T-helper 1 cell treated with Interleukin-12 subunit alpha and Interleukin-12 subunit beta and Interleukin-4 antibody, amounts not matched to agents 30 μg/mL and 1 μg/mL, for 36 hours (primary cell): Measurements from ENCODE around the gene ZBTB4.

Source experiments
- H3K27ac Mint-ChIP-seq: one replicate; pipeline ENCODE4 v1.8.0; 2021; ENCODE audit warnings: mild to moderate bottlenecking, mixed read lengths
- H3K27me3 Mint-ChIP-seq: one replicate; pipeline ENCODE4 v1.8.0; 2021; ENCODE audit warnings: low read depth, mixed read lengths
- H3K36me3 Mint-ChIP-seq: one replicate; pipeline ENCODE4 v1.8.0; 2021; ENCODE audit warnings: low read depth, mixed read lengths
- H3K4me1 Mint-ChIP-seq: one replicate; pipeline ENCODE4 v1.8.0; 2021; ENCODE audit warnings: low read depth, mixed read lengths
- H3K4me3 Mint-ChIP-seq: one replicate; pipeline ENCODE4 v1.8.0; 2021; ENCODE audit warnings: mild to moderate bottlenecking, moderate library complexity, mixed read lengths
- H3K9me3 Mint-ChIP-seq: one replicate; pipeline ENCODE4 v1.8.0; 2021; ENCODE audit warnings: mixed read lengths

The ZBTB4 gene

DNA sequence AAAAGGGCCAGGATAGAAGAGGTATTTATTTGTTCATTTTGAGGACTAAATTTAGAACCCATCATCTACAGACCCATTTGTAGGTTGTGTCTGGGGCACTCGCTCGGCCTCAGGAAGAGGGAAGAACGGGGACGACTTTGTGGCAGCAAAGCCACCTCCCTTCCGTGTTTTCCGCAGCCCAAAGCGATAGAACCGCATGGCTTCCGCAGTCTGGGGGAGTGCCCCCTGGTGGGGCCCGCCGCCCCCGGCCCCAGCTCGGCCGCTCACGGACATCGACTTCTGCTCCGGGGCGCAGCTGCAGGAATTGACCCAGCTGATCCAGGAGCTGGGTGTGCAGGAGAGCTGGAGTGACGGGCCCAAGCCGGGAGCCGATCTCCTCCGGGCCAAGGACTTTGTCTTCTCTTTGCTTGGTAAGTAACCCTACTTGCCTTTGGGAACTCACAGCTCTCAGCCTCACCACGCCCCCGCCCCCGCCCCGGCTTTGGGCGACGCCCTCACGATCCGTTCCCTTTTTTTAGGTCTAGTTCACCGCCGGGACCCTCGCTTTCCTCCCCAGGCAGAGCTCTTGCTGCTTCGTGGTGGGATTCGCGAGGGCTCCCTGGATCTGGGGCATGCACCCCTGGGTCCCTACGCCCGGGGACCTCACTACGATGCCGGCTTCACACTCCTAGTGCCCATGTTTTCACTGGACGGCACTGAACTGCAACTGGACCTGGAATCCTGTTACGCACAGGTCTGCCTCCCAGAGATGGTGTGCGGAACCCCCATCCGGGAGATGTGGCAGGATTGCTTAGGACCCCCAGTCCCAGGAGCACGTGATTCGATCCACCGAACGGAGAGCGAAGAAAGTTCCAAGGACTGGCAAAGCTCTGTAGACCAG lies 43.5 kb downstream of the ZBTB4 start:
- H3K4me1 Mint-ChIP-seq: peaks cover 34% of the 10 kb centered on the region
- peak overlapping the region; percentile 92 for H3K4me3 Mint-ChIP-seq
- peaks cover 8% of the 10 kb centered on the region for H3K27me3 Mint-ChIP-seq
- H3K9me3 Mint-ChIP-seq: no peaks in the 10 kb centered on the region
- peak overlapping the region; percentile 97 for H3K27ac Mint-ChIP-seq
- H3K36me3 Mint-ChIP-seq: peaks cover 8% of the 10 kb centered on the region

DNA sequence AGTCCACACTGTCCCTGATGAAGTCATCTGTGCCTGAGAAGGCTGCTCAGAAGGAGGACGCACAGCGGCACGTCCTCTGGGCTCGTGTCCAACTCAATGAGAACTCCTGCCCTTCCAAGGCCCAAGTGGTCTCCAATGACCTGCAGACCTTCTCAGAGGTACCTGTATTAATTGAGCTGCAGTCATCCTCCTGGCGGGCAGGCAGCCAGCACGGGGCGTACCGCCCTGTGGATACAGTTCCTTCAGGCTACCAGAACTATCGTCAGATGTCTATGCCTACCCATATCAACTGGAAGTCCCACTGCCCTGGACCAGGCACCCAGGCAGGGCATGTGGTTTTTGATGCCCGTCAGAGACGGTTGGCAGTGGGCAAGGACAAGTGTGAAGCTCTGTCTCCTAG lies 47.1 kb downstream of the ZBTB4 start:
- no peaks in the 10 kb centered on the region for H3K36me3 Mint-ChIP-seq
- no peak overlapping the region for H3K4me3 Mint-ChIP-seq
- H3K27ac Mint-ChIP-seq: peak overlapping the region; percentile 55
- H3K4me1 Mint-ChIP-seq: peaks cover 13% of the 10 kb centered on the region
- no peaks in the 10 kb centered on the region for H3K9me3 Mint-ChIP-seq
- no peaks in the 10 kb centered on the region for H3K27me3 Mint-ChIP-seq

DNA sequence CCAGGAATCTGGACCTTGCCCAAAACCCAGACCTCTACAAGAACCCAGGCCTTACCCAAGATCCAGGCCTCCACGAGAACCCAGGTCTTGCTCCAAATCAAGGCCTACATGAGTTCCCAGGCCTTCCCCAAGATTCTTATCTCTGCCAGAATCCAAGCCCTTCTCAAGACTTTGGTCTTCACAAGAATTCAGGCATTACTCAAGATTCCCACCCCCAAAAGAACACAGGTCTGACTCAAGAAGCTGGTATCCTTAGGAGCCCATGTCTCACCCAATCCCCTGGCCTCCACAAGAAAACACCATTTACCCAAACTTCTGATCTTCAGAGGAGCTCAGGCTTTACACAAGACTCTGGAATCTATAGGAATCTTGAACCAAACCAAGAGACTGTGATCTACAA lies 48.2 kb downstream of the ZBTB4 start:
- H3K27me3 Mint-ChIP-seq: no peaks in the 10 kb centered on the region
- H3K36me3 Mint-ChIP-seq: no peaks in the 10 kb centered on the region
- H3K4me3 Mint-ChIP-seq: no peak overlapping the region
- peaks cover 10% of the 10 kb centered on the region for H3K4me1 Mint-ChIP-seq
- no peaks in the 10 kb centered on the region for H3K9me3 Mint-ChIP-seq
- H3K27ac Mint-ChIP-seq: peak overlapping the region; percentile 50

- Mint-ChIP-seq H3K4me1 (no peaks in the 10 kb centered on the region), H3K4me3 (no peak overlapping the region), H3K27me3 (no peaks in the 10 kb centered on the region), H3K36me3 (no peaks in the 10 kb centered on the region), H3K27ac (no peak overlapping the region), H3K9me3 (no peaks in the 10 kb centered on the region)
Measured at GRCh38 chr17:7429722-7430121, 49.7 kb downstream of the ZBTB4 start.

- Mint-ChIP-seq H3K27ac (no peak within 1 kb of the TSS), H3K9me3 (no peaks in the 10 kb centered on the region)
Measured at GRCh38 chr17:7428557-7428956, 50.9 kb downstream of the ZBTB4 start, which contains the start of gene SPEM3. SPEM3 (plus strand) TSS chr17:7428857; CDS start chr17:7428903, 46 bp downstream.

GRCh38 chr17:7427549-7427948 lies 51.9 kb downstream of the ZBTB4 start:
- no peak overlapping the region for H3K27ac Mint-ChIP-seq
- no peaks in the 10 kb centered on the region for H3K4me1 Mint-ChIP-seq
- no peaks in the 10 kb centered on the region for H3K27me3 Mint-ChIP-seq
- H3K36me3 Mint-ChIP-seq: no peaks in the 10 kb centered on the region
- no peak overlapping the region for H3K4me3 Mint-ChIP-seq
- H3K9me3 Mint-ChIP-seq: no peaks in the 10 kb centered on the region

More at GRCh38 chr17:7428557-7428956, 50.9 kb downstream of the ZBTB4 start, which contains the start of gene SPEM3:
- H3K4me1 Mint-ChIP-seq: no peaks in the 10 kb centered on the region
- no peaks in the 10 kb centered on the region for H3K27me3 Mint-ChIP-seq
- no peaks in the 10 kb centered on the region for H3K36me3 Mint-ChIP-seq
- H3K4me3 Mint-ChIP-seq: no peak within 1 kb of the TSS

- no peaks in the 10 kb centered on the region for H3K27me3 Mint-ChIP-seq
- no peaks in the 10 kb centered on the region for H3K36me3 Mint-ChIP-seq
- H3K9me3 Mint-ChIP-seq: no peaks in the 10 kb centered on the region
- H3K4me3 Mint-ChIP-seq: no peak overlapping the region
- no peak overlapping the region for H3K27ac Mint-ChIP-seq
- no peaks in the 10 kb centered on the region for H3K4me1 Mint-ChIP-seq
Measured at GRCh38 chr17:7426896-7427489, 52.4 kb downstream of the ZBTB4 start.

GRCh38 chr17:7426203-7426863 lies 53.1 kb downstream of the ZBTB4 start:
- H3K4me3 Mint-ChIP-seq: no peak overlapping the region
- H3K27ac Mint-ChIP-seq: no peak overlapping the region
- H3K27me3 Mint-ChIP-seq: no peaks in the 10 kb centered on the region
- H3K36me3 Mint-ChIP-seq: no peaks in the 10 kb centered on the region
- H3K4me1 Mint-ChIP-seq: no peaks in the 10 kb centered on the region
- no peaks in the 10 kb centered on the region for H3K9me3 Mint-ChIP-seq

DNA sequence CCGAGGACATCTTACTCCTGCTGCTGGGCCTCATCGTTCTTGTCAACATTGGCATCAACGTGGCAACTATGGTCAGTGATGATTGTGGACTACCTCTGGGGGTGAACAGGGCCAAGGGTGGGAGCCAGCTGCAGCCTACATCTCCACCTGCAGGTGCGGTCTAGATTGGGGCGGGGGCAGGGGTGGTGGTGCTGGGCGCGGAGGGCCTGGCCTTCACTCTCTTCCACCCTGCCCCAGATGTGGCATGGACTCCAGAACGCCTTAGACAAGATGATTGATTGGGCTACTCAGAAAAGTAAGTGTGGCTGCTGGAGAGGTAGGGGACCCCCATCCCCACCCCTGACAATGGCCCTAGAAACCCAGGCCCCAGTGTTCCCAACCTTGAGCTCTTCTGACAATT lies 53.7 kb downstream of the ZBTB4 start:
- H3K9me3 Mint-ChIP-seq: no peaks in the 10 kb centered on the region
- H3K4me1 Mint-ChIP-seq: no peaks in the 10 kb centered on the region
- H3K27me3 Mint-ChIP-seq: no peaks in the 10 kb centered on the region
- no peak overlapping the region for H3K4me3 Mint-ChIP-seq
- no peaks in the 10 kb centered on the region for H3K36me3 Mint-ChIP-seq
- no peak overlapping the region for H3K27ac Mint-ChIP-seq

DNA sequence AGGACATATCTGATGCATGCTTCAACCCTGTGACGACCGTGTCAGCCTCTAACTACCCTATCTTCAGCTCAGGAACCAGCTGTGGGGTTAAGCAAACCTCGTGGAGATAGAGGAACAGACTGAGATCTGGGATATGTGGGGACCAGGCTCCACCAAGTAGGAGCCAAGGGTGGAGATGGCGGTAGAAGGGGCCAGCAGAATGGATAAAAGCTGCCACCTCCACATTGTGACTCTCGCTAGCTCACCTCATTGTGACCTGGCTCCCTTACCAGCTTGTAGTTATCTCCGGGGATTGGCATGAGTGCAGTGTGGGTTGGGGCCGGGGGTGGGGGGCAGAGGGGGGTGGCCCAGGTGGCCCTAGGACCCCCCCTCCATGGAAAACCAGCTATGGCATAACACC lies 54.1 kb downstream of the ZBTB4 start, which contains the start of gene SPEM2:
Gene SPEM2 (plus strand): TSS at position 301 of the 400 bp plus-strand sequence. CDS start 73 bp downstream, at position 374.
- Mint-ChIP-seq H3K4me3 (no peak within 1 kb of the TSS), H3K4me1 (no peaks in the 10 kb centered on the region), H3K9me3 (no peaks in the 10 kb centered on the region), H3K27ac (no peak within 1 kb of the TSS), H3K27me3 (no peaks in the 10 kb centered on the region), H3K36me3 (no peaks in the 10 kb centered on the region)

GRCh38 chr17:7423679-7424078 lies 55.8 kb downstream of the ZBTB4 start:
- no peak overlapping the region for H3K27ac Mint-ChIP-seq
- no peak overlapping the region for H3K4me3 Mint-ChIP-seq
- no peaks in the 10 kb centered on the region for H3K9me3 Mint-ChIP-seq
- no peaks in the 10 kb centered on the region for H3K4me1 Mint-ChIP-seq
- no peaks in the 10 kb centered on the region for H3K27me3 Mint-ChIP-seq
- H3K36me3 Mint-ChIP-seq: no peaks in the 10 kb centered on the region

GRCh38 chr17:7421186-7421585 lies 58.2 kb downstream of the ZBTB4 start:
- no peaks in the 10 kb centered on the region for H3K4me1 Mint-ChIP-seq
- H3K27me3 Mint-ChIP-seq: no peaks in the 10 kb centered on the region
- no peak overlapping the region for H3K27ac Mint-ChIP-seq
- no peak overlapping the region for H3K4me3 Mint-ChIP-seq
- H3K36me3 Mint-ChIP-seq: no peaks in the 10 kb centered on the region
- no peaks in the 10 kb centered on the region for H3K9me3 Mint-ChIP-seq

GRCh38 chr17:7419819-7420610 lies 59.4 kb downstream of the ZBTB4 start, which contains the start of gene SPEM1:
SPEM1 (plus strand) TSS chr17:7420324; CDS start chr17:7420385, 61 bp downstream.
- Mint-ChIP-seq H3K4me3 (no peak within 1 kb of the TSS), H3K27ac (no peak within 1 kb of the TSS), H3K36me3 (no peaks in the 10 kb centered on the region)

More at GRCh38 chr17:7419819-7420610, 59.4 kb downstream of the ZBTB4 start, which contains the start of gene SPEM1:
- no peaks in the 10 kb centered on the region for H3K9me3 Mint-ChIP-seq
- H3K27me3 Mint-ChIP-seq: no peaks in the 10 kb centered on the region
- H3K4me1 Mint-ChIP-seq: no peaks in the 10 kb centered on the region
